HG03108 (cell line): ENCODE results near the gene TEKT3.

Experiments
- ATAC-seq: cut with Tn5 transposase; IDR thresholded peaks from one replicate; pipeline ENCODE4 v1.9.1; 2021; ENCODE audit warnings: moderate library complexity; ENCODE audit not compliant: unreplicated experiment

The TEKT3 gene

GRCh38 chr17:15267996-15268395 is 73.4 kb downstream of the TEKT3 start:
- no peak for ATAC-seq

GRCh38 chr17:15266325-15267125 is 74.9 kb downstream of the TEKT3 start:
- no peak for ATAC-seq

- ATAC-seq = no peak
These were observed 76.3 kb downstream of the TEKT3 start, which contains the start of gene PMP22 for GRCh38 chr17:15265131-15265530. TSS of gene PMP22 (minus strand) at chr17:15265326. CDS start at chr17:15260727, 4,599 bp downstream.

GRCh38 chr17:15264542-15264941 is 76.9 kb downstream of the TEKT3 start:
- no peak for ATAC-seq

GRCh38 chr17:15263680-15264079 is 77.7 kb downstream of the TEKT3 start:
- ATAC-seq = no peak

GRCh38 chr17:15263206-15263579 is 78.2 kb downstream of the TEKT3 start:
- ATAC-seq = no peak

- ATAC-seq = no peak
These were observed 78.8 kb downstream of the TEKT3 start for GRCh38 chr17:15262291-15263205.

GRCh38 chr17:15261802-15262290 is 79.6 kb downstream of the TEKT3 start:
- ATAC-seq = no peak

GRCh38 chr17:15261258-15261801 is 80.1 kb downstream of the TEKT3 start:
- no peak for ATAC-seq

GRCh38 chr17:15260376-15261257 is 80.8 kb downstream of the TEKT3 start:
- ATAC-seq = peak; percentile 67

- no peak for ATAC-seq
These were observed 83.4 kb downstream of the TEKT3 start for GRCh38 chr17:15257796-15258512.

- peak; percentile 68 for ATAC-seq
These were observed 84.1 kb downstream of the TEKT3 start for GRCh38 chr17:15257258-15257788.

GRCh38 chr17:15256689-15257088 is 84.7 kb downstream of the TEKT3 start:
- ATAC-seq = no peak

GRCh38 chr17:15255713-15256454 is 85.5 kb downstream of the TEKT3 start:
- ATAC-seq = no peak
